Measurements from ENCODE around the gene ADAT2.

GRCh38 chr6:143432588-143432987 lies 17.9 kb downstream of the ADAT2 start:
- TF ChIP-seq POLR2A (IDR thresholded peaks at IDR 0.05; ENCODE audit: low read depth, low read length) (no peak), MAX (IDR thresholded peaks at IDR 0.05; ENCODE audit: low read depth, low read length) (no peak), SPI1 (IDR thresholded peaks at IDR 0.05; ENCODE audit: borderline replicate concordance, insufficient read depth, low read depth, low read length) (no peak), TCF7 (IDR thresholded peaks at IDR 0.05; ENCODE audit: borderline replicate concordance) (no peak), IRF3 (IDR thresholded peaks at IDR 0.05) (no peak), EZH2 (IDR thresholded peaks at IDR 0.05; ENCODE audit: borderline replicate concordance, control insufficient read depth, low read depth, low read length) (no peak), REST (IDR thresholded peaks at IDR 0.05; ENCODE audit: low read depth, low read length) (no peak), NR2C2 (IDR thresholded peaks at IDR 0.05; ENCODE audit: borderline replicate concordance, control insufficient read depth, insufficient read length, low read depth) (no peak), POLR2AphosphoS5 (IDR thresholded peaks at IDR 0.05; ENCODE audit: low read length) (no peak), IKZF2 (IDR thresholded peaks at IDR 0.05) (no peak), TAF1 (IDR thresholded peaks at IDR 0.05; ENCODE audit: borderline replicate concordance, low read depth, low read length) (no peak)

All from GM12878 (cell line).